HAP-1 (cell line): ENCODE measurements around the gene TAF4.

Source experiments
- DNase-seq, 2 experiments: peaks; one replicate each; pipeline ENCODE4 v3.0.0-alpha.2; 2016 to 2020; ENCODE audit warnings: low spot score in 2 of 2
- H3K27me3 ChIP-seq: fragments of 250-450 bp; sonication (Bioruptor Pico); 2 replicates; pipeline ENCODE4 v1.5.1; 2020; ENCODE audit warnings: low read depth, mild to moderate bottlenecking, moderate library complexity
- H3K36me3 ChIP-seq: fragments of 250-450 bp; sonication (Bioruptor Pico); replicated peaks from 2 replicates; pipeline ENCODE4 v1.5.1; 2020; ENCODE audit warnings: mild to moderate bottlenecking
- H3K4me1 ChIP-seq: fragments of 250-450 bp; sonication (Bioruptor Pico); 2 replicates; pipeline ENCODE4 v1.5.1; 2020; ENCODE audit warnings: mild to moderate bottlenecking
- H3K4me3 ChIP-seq: fragments of 250-450 bp; sonication (Bioruptor Pico); 2 replicates; pipeline ENCODE4 v1.5.1; 2020; ENCODE audit warnings: mild to moderate bottlenecking, moderate library complexity
- H3K9me3 ChIP-seq: fragments of 250-450 bp; sonication (Bioruptor Pico); 2 replicates; pipeline ENCODE4 v1.5.1; 2020; ENCODE audit warnings: mild to moderate bottlenecking, moderate library complexity
- in situ Hi-C: fragments of 300-500 bp; cut with MboI; formaldehyde crosslinking; loops from 3 replicates; pipeline ENCODE4 v1.14.3; 2020; ENCODE audit warnings: low sequenced_read_pairs, inconsistent platforms, mixed read lengths

Gene TAF4

GRCh38 chr20:62022575-62023139 lies 43.0 kb downstream of the TAF4 start:
- Histone ChIP-seq H3K4me3 (no peak overlapping the region), H3K4me1 (no peaks in the 10 kb centered on the region), H3K27me3 (no peaks in the 10 kb centered on the region), H3K9me3 (no peaks in the 10 kb centered on the region), H3K36me3 (no peaks in the 10 kb centered on the region)
- DNase-seq, result no peak
- in situ Hi-C loops, result no loop called here

GRCh38 chr20:62021793-62022385 lies 43.8 kb downstream of the TAF4 start:
- H3K36me3 ChIP-seq, result no peaks in the 10 kb centered on the region
- H3K27me3 ChIP-seq, result no peaks in the 10 kb centered on the region
- no peak overlapping the region for H3K4me3 ChIP-seq
- in situ Hi-C loops, result no loop called here
- no peaks in the 10 kb centered on the region for H3K9me3 ChIP-seq
- no peak for DNase-seq
- H3K4me1 ChIP-seq, result no peaks in the 10 kb centered on the region

GRCh38 chr20:62020935-62021701 lies 44.6 kb downstream of the TAF4 start:
- H3K4me3 ChIP-seq, result no peak overlapping the region
- no peaks in the 10 kb centered on the region for H3K9me3 ChIP-seq
- no peaks in the 10 kb centered on the region for H3K36me3 ChIP-seq
- no peaks in the 10 kb centered on the region for H3K27me3 ChIP-seq
- H3K4me1 ChIP-seq, result no peaks in the 10 kb centered on the region
- in situ Hi-C loops, result no loop called here
- DNase-seq, result no peak

GRCh38 chr20:62019881-62020492 lies 45.7 kb downstream of the TAF4 start:
- in situ Hi-C loops, result no loop called here
- no peaks in the 10 kb centered on the region for H3K27me3 ChIP-seq

GRCh38 chr20:62019144-62019805 lies 46.4 kb downstream of the TAF4 start:
- Histone ChIP-seq H3K36me3 (no peaks in the 10 kb centered on the region), H3K4me3 (no peak overlapping the region), H3K9me3 (no peaks in the 10 kb centered on the region), H3K27me3 (no peaks in the 10 kb centered on the region), H3K4me1 (no peaks in the 10 kb centered on the region)
- in situ Hi-C loops, result no loop called here
- DNase-seq, result no peak

More at GRCh38 chr20:62019881-62020492, 45.7 kb downstream of the TAF4 start:
- no peak for DNase-seq
- no peak overlapping the region for H3K4me3 ChIP-seq
- H3K36me3 ChIP-seq, result no peaks in the 10 kb centered on the region
- H3K4me1 ChIP-seq, result no peaks in the 10 kb centered on the region
- H3K9me3 ChIP-seq, result no peaks in the 10 kb centered on the region

GRCh38 chr20:62018437-62019143 lies 47.1 kb downstream of the TAF4 start:
- DNase-seq, result no peak
- no peak overlapping the region for H3K4me3 ChIP-seq
- no peaks in the 10 kb centered on the region for H3K4me1 ChIP-seq
- H3K9me3 ChIP-seq, result no peaks in the 10 kb centered on the region
- in situ Hi-C loops, result no loop called here
- no peaks in the 10 kb centered on the region for H3K36me3 ChIP-seq
- no peaks in the 10 kb centered on the region for H3K27me3 ChIP-seq

GRCh38 chr20:62015540-62016288 lies 50.0 kb downstream of the TAF4 start:
- DNase-seq, result no peak

GRCh38 chr20:62014889-62015537 lies 50.7 kb downstream of the TAF4 start:
- peaks cover 23% of the 10 kb centered on the region for H3K36me3 ChIP-seq
- in situ Hi-C loops, result loop anchor here (5.0 kb wide), 1 partner anchor 132 kb away; no protein-coding TSS in a partner anchor
- no peak overlapping the region for H3K4me3 ChIP-seq
- no peak for DNase-seq
- no peaks in the 10 kb centered on the region for H3K27me3 ChIP-seq
- H3K4me1 ChIP-seq, result no peaks in the 10 kb centered on the region
- H3K9me3 ChIP-seq, result no peaks in the 10 kb centered on the region

More at GRCh38 chr20:62015540-62016288, 50.0 kb downstream of the TAF4 start:
- in situ Hi-C loops, result no loop called here
- H3K9me3 ChIP-seq, result no peaks in the 10 kb centered on the region
- H3K27me3 ChIP-seq, result no peaks in the 10 kb centered on the region
- H3K4me1 ChIP-seq, result no peaks in the 10 kb centered on the region
- H3K4me3 ChIP-seq, result no peak overlapping the region
- H3K36me3 ChIP-seq, result peaks cover 17% of the 10 kb centered on the region

- Histone ChIP-seq H3K36me3 (peaks cover 29% of the 10 kb centered on the region), H3K9me3 (no peaks in the 10 kb centered on the region), H3K27me3 (no peaks in the 10 kb centered on the region), H3K4me3 (no peak overlapping the region), H3K4me1 (no peaks in the 10 kb centered on the region)
- DNase-seq, result no peak
- in situ Hi-C loops, result loop anchor here (5.0 kb wide), 1 partner anchor 133 kb away; no protein-coding TSS in a partner anchor
Measured at GRCh38 chr20:62014488-62014775, 51.2 kb downstream of the TAF4 start.

- Histone ChIP-seq H3K36me3 (peaks cover 39% of the 10 kb centered on the region), H3K4me1 (no peaks in the 10 kb centered on the region), H3K27me3 (no peaks in the 10 kb centered on the region), H3K4me3 (no peak overlapping the region), H3K9me3 (no peaks in the 10 kb centered on the region)
- in situ Hi-C loops, result loop anchor here (5.0 kb wide), 1 partner anchor 135 kb away; no protein-coding TSS in a partner anchor
- no peak for DNase-seq
Measured at GRCh38 chr20:62012631-62013030, 53.0 kb downstream of the TAF4 start.

GRCh38 chr20:62011938-62012534 lies 53.6 kb downstream of the TAF4 start:
- no peak for DNase-seq
- H3K36me3 ChIP-seq, result peaks cover 44% of the 10 kb centered on the region
- no peaks in the 10 kb centered on the region for H3K27me3 ChIP-seq
- H3K4me1 ChIP-seq, result no peaks in the 10 kb centered on the region
- no peak overlapping the region for H3K4me3 ChIP-seq
- in situ Hi-C loops, result loop anchor here (5.0 kb wide), 1 partner anchor 135 kb away; no protein-coding TSS in a partner anchor
- no peaks in the 10 kb centered on the region for H3K9me3 ChIP-seq

GRCh38 chr20:62011403-62011790 lies 54.3 kb downstream of the TAF4 start:
- peaks cover 49% of the 10 kb centered on the region for H3K36me3 ChIP-seq
- in situ Hi-C loops, result loop anchor here (5.0 kb wide), 1 partner anchor 136 kb away; no protein-coding TSS in a partner anchor
- DNase-seq, result no peak
- H3K9me3 ChIP-seq, result no peaks in the 10 kb centered on the region
- no peaks in the 10 kb centered on the region for H3K27me3 ChIP-seq
- H3K4me1 ChIP-seq, result no peaks in the 10 kb centered on the region
- H3K4me3 ChIP-seq, result no peak overlapping the region
